ENCODE measurements around the gene PHLDB2. TPM values are rescaled to one million over a fixed set of nuclear protein-coding genes. Genes with fewer than 3 reads are reported as not detected.

PHLDB2 gene
- total RNA-seq, 1 experiment from 2014 or later = 39.6 TPM

GRCh38 chr3:111882799-111883198 is 23.7 kb downstream of the PHLDB2 start:
- no peak overlapping the region for H3K4me3 ChIP-seq (ENCODE audit: insufficient read depth, low read depth, low read length)
- no peaks in the 10 kb centered on the region for H3K36me3 ChIP-seq (replicated peaks; ENCODE audit: control insufficient read depth, insufficient read depth, low read length)
- DNase-seq = no peak
- H3K27me3 ChIP-seq (ENCODE audit: control insufficient read depth, insufficient read depth, low read length) = no peaks in the 10 kb centered on the region

GRCh38 chr3:111884411-111885018 is 25.4 kb downstream of the PHLDB2 start:
- Histone ChIP-seq H3K36me3 (replicated peaks; ENCODE audit: control insufficient read depth, insufficient read depth, low read length) (no peaks in the 10 kb centered on the region), H3K4me3 (ENCODE audit: insufficient read depth, low read depth, low read length) (no peak overlapping the region), H3K27me3 (ENCODE audit: control insufficient read depth, insufficient read depth, low read length) (no peaks in the 10 kb centered on the region)
- no peak for DNase-seq

- Histone ChIP-seq H3K27me3 (ENCODE audit: control insufficient read depth, insufficient read depth, low read length) (no peaks in the 10 kb centered on the region), H3K36me3 (replicated peaks; ENCODE audit: control insufficient read depth, insufficient read depth, low read length) (no peaks in the 10 kb centered on the region), H3K4me3 (ENCODE audit: insufficient read depth, low read depth, low read length) (no peak overlapping the region)
- DNase-seq = no peak
Measured at GRCh38 chr3:111885578-111885977, 26.5 kb downstream of the PHLDB2 start.

- no peak overlapping the region for H3K4me3 ChIP-seq (ENCODE audit: insufficient read depth, low read depth, low read length)
- no peaks in the 10 kb centered on the region for H3K27me3 ChIP-seq (ENCODE audit: control insufficient read depth, insufficient read depth, low read length)
- no peaks in the 10 kb centered on the region for H3K36me3 ChIP-seq (replicated peaks; ENCODE audit: control insufficient read depth, insufficient read depth, low read length)
- DNase-seq = no peak
Measured at GRCh38 chr3:111890051-111890580, 31.1 kb downstream of the PHLDB2 start.

GRCh38 chr3:111892070-111892469 is 33.0 kb downstream of the PHLDB2 start:
- H3K4me3 ChIP-seq (ENCODE audit: insufficient read depth, low read depth, low read length) = no peak overlapping the region
- DNase-seq = no peak
- no peaks in the 10 kb centered on the region for H3K27me3 ChIP-seq (ENCODE audit: control insufficient read depth, insufficient read depth, low read length)
- no peaks in the 10 kb centered on the region for H3K36me3 ChIP-seq (replicated peaks; ENCODE audit: control insufficient read depth, insufficient read depth, low read length)

DNA sequence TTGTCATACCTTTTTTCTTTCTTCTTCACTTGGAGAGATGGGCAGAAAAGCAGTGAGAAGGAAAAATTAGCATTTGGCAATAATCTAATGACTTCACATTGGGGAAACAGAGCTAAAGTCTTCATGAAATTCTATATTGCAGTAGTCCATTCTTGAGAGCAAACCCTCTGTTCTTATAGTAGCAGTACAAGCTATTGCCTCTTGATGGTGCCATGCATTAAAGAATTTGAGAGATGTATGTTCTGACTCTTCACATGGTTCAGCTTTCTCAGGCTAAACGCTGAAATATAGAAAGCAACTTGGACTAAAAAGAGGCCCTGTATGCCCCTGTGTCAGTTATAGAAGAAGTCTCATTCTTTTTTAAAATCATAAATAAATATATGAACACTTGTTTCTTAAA is 36.0 kb downstream of the PHLDB2 start:
- no peak overlapping the region for H3K4me3 ChIP-seq (ENCODE audit: insufficient read depth, low read depth, low read length)
- H3K36me3 ChIP-seq (replicated peaks; ENCODE audit: control insufficient read depth, insufficient read depth, low read length) = no peaks in the 10 kb centered on the region
- no peaks in the 10 kb centered on the region for H3K27me3 ChIP-seq (ENCODE audit: control insufficient read depth, insufficient read depth, low read length)
- peak; percentile 6 for DNase-seq

DNA sequence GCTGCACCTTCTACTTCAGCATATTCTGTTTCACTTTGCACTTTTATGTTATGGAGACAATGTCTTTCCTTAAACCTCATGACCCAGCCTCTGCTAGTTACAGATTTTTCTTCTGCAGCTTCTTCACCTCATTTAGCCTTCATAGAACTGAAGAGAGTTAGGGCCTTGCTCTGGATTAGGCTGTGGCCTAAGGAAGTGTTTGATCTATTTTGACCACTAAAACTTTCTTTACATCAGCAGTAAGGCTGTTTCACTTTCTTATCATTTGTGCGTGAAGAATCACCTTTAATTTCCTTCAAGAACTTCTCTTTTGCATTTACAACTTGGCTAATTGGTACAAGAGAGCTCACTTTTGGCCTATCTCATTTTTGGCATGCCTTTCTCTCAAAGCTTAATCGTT is 40.9 kb downstream of the PHLDB2 start:
- no peaks in the 10 kb centered on the region for H3K36me3 ChIP-seq (replicated peaks; ENCODE audit: control insufficient read depth, insufficient read depth, low read length)
- DNase-seq = no peak
- H3K4me3 ChIP-seq (ENCODE audit: insufficient read depth, low read depth, low read length) = no peak overlapping the region
- H3K27me3 ChIP-seq (ENCODE audit: control insufficient read depth, insufficient read depth, low read length) = no peaks in the 10 kb centered on the region

DNA sequence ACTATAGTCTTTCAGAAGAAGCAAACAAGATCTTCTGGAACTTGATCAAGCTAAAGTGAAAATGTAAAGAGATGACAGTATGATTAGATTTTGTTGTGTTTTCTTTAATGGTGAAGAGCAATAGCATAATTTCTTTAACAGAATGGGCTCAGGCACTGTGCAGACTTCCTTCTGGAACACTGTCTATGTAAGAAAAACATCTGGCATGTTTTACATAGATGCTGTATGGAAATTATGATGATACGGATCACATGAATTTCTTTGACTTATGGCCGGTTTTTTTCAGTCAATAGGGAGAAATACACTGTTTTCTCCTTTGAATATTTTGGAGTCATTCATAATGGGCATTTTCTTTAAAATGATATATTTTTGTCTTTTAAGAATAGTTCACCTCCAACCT is 42.6 kb downstream of the PHLDB2 start:
- no peak overlapping the region for H3K4me3 ChIP-seq (ENCODE audit: insufficient read depth, low read depth, low read length)
- no peaks in the 10 kb centered on the region for H3K36me3 ChIP-seq (replicated peaks; ENCODE audit: control insufficient read depth, insufficient read depth, low read length)
- no peak for DNase-seq
- no peaks in the 10 kb centered on the region for H3K27me3 ChIP-seq (ENCODE audit: control insufficient read depth, insufficient read depth, low read length)

- H3K4me3 ChIP-seq (ENCODE audit: insufficient read depth, low read depth, low read length) = no peak overlapping the region
- DNase-seq = no peak
- no peaks in the 10 kb centered on the region for H3K27me3 ChIP-seq (ENCODE audit: control insufficient read depth, insufficient read depth, low read length)
- H3K36me3 ChIP-seq (replicated peaks; ENCODE audit: control insufficient read depth, insufficient read depth, low read length) = no peaks in the 10 kb centered on the region
Measured at GRCh38 chr3:111902534-111902933, 43.5 kb downstream of the PHLDB2 start.

DNA sequence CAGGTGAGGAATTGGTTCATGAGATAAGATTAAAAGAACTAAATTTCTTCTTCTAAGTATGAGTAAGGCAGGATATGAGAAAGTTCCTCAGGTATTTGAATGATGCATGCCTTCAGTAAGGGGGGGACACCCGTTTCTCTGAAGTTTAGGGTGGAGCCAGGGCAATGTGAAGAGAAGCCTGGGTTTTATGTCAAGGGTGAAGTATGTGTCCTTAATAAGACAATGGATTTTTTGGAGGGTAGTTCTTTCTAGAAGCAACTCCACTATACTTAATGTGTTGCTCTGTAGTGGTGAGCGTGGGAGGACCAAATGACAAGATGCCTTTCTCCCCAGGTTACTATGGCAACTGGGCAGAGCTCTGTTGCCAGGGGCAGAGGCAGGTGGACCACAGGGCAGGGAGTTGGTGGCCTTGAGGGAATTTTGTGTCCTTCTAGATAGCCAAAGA is 44.0 kb downstream of the PHLDB2 start:
- Histone ChIP-seq H3K27me3 (ENCODE audit: control insufficient read depth, insufficient read depth, low read length) (no peaks in the 10 kb centered on the region), H3K4me3 (ENCODE audit: insufficient read depth, low read depth, low read length) (no peak overlapping the region), H3K36me3 (replicated peaks; ENCODE audit: control insufficient read depth, insufficient read depth, low read length) (no peaks in the 10 kb centered on the region)
- no peak for DNase-seq

GRCh38 chr3:111904376-111905241 is 45.5 kb downstream of the PHLDB2 start:
- H3K27me3 ChIP-seq (ENCODE audit: control insufficient read depth, insufficient read depth, low read length) = no peaks in the 10 kb centered on the region
- no peak for DNase-seq
- H3K4me3 ChIP-seq (ENCODE audit: insufficient read depth, low read depth, low read length) = no peak overlapping the region

GRCh38 chr3:111906656-111907055 is 47.6 kb downstream of the PHLDB2 start:
- H3K36me3 ChIP-seq (replicated peaks; ENCODE audit: control insufficient read depth, insufficient read depth, low read length) = no peaks in the 10 kb centered on the region
- no peak for DNase-seq
- no peaks in the 10 kb centered on the region for H3K27me3 ChIP-seq (ENCODE audit: control insufficient read depth, insufficient read depth, low read length)
- no peak overlapping the region for H3K4me3 ChIP-seq (ENCODE audit: insufficient read depth, low read depth, low read length)

More at GRCh38 chr3:111904376-111905241, 45.5 kb downstream of the PHLDB2 start:
- no peaks in the 10 kb centered on the region for H3K36me3 ChIP-seq (replicated peaks; ENCODE audit: control insufficient read depth, insufficient read depth, low read length)

- H3K4me3 ChIP-seq (ENCODE audit: insufficient read depth, low read depth, low read length) = no peak overlapping the region
- H3K27me3 ChIP-seq (ENCODE audit: control insufficient read depth, insufficient read depth, low read length) = no peaks in the 10 kb centered on the region
- no peaks in the 10 kb centered on the region for H3K36me3 ChIP-seq (replicated peaks; ENCODE audit: control insufficient read depth, insufficient read depth, low read length)
- DNase-seq = no peak
Measured at GRCh38 chr3:111907151-111907550, 48.1 kb downstream of the PHLDB2 start.

- H3K36me3 ChIP-seq (replicated peaks; ENCODE audit: control insufficient read depth, insufficient read depth, low read length) = no peaks in the 10 kb centered on the region
- no peak for DNase-seq
- no peak overlapping the region for H3K4me3 ChIP-seq (ENCODE audit: insufficient read depth, low read depth, low read length)
- H3K27me3 ChIP-seq (ENCODE audit: control insufficient read depth, insufficient read depth, low read length) = no peaks in the 10 kb centered on the region
Measured at GRCh38 chr3:111910806-111911205, 51.7 kb downstream of the PHLDB2 start.

DNA sequence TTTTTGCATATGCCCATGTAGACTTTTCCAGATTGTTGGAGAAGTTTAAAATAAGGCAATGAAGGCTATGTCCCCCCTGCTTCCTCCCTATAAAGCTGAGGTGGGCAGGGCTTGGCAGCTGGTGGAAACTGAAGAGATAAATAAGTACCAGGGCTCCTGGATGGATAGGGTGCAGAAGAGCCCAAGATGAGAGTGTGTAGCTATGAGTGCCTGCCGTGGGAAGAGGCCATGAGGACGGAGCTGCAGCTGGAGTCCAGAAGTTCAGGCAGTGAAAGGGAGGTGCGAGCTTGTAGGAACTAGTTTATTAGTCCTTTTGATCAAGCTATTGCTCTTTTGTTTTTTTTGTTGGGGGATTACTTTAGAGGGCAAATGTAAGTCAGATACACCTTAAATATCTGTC is 52.4 kb downstream of the PHLDB2 start:
- no peaks in the 10 kb centered on the region for H3K36me3 ChIP-seq (replicated peaks; ENCODE audit: control insufficient read depth, insufficient read depth, low read length)
- H3K4me3 ChIP-seq (ENCODE audit: insufficient read depth, low read depth, low read length) = no peak overlapping the region
- H3K27me3 ChIP-seq (ENCODE audit: control insufficient read depth, insufficient read depth, low read length) = no peaks in the 10 kb centered on the region
- no peak for DNase-seq

All from H7 (cell line).